HepG2 (cell line): ENCODE measurements around the gene HRCT1. TPM values are rescaled to one million over a fixed set of nuclear protein-coding genes. Genes with fewer than 3 reads are reported as not detected.

Source experiments
- ATAC-seq: fragments of 200-7000 bp; cut with Tn5 transposase; 3 replicates; pipeline ENCODE4 v1.9.1; 2020; ENCODE audit warnings: mild to moderate bottlenecking, moderate library complexity
- BruUV-seq: library from RNA; stranded (reverse); fragments of 400-500 nt; replicated peaks from 2 replicates; lab custom pipeline; 2021; lab: Mats Ljungman, UMichigan
- CTCF ChIA-PET: fragments of 300-600 bp; formaldehyde crosslinking; extraction: SDS; loops from one replicate; lab custom pipeline; 2021; ENCODE audit warnings: low total read pairs, inconsistent platforms, low intra/inter-chr PET ratio; lab: Yijun Ruan, JAX
- POLR2A ChIA-PET: fragments of 350-600 bp; sonication (Branson Sonifier 250); formaldehyde crosslinking; loops from one replicate; lab custom pipeline; 2020; ENCODE audit warnings: antibody characterized with exemption, inconsistent platforms; lab: Yijun Ruan, JAX
- DNase-seq: peaks from one replicate; pipeline ENCODE4 v3.0.0-alpha.2; 2015; ENCODE audit warnings: low spot score
- FAIRE-seq: peaks from 3 replicates; lab custom pipeline; 2011; peaks lifted over from hg19 to GRCh38; lab: Jason Lieb, UNC
- H2AFZ ChIP-seq: one replicate; pipeline ENCODE4 v1.6.1; 2011; ENCODE audit warnings: low read length, inconsistent platforms
- H3K27ac ChIP-seq: fragments of 300-600 bp; 3 replicates; pipeline ENCODE4 v1.8.0; 2011; ENCODE audit warnings: mixed run types, mild to moderate bottlenecking, mixed read lengths, low read length, inconsistent platforms; ENCODE audit not compliant: insufficient read depth; ENCODE audit errors: extremely low read length
- H3K27me3 ChIP-seq, 2 experiments: fragments of 200-600 bp in 1 of 2; 2 replicates in 1 of 2; 3 replicates in 1 of 2; pipeline versions ENCODE4 v1.6.0 to v1.8.0; 2011; ENCODE audit warnings: low read length in 2 of 2, mild to moderate bottlenecking in 2 of 2, moderate library complexity in 2 of 2, inconsistent platforms in 1 of 2; ENCODE audit not compliant: insufficient read depth in 2 of 2, control insufficient read depth in 1 of 2
- H3K36me3 ChIP-seq, 2 experiments: fragments of 200-600 bp in 1 of 2; replicated peaks in 1 of 2; 2 replicates in 1 of 2; 3 replicates in 1 of 2; pipeline versions ENCODE4 v1.5.1 to v1.8.0; 2011; ENCODE audit warnings: low read length in 2 of 2, inconsistent platforms in 1 of 2; ENCODE audit not compliant: insufficient read depth in 2 of 2, control insufficient read depth in 1 of 2
- H3K4me1 ChIP-seq: 2 replicates; pipeline ENCODE4 v1.5.1; 2012; ENCODE audit warnings: low read length, inconsistent platforms; ENCODE audit not compliant: insufficient read depth
- H3K4me2 ChIP-seq: 2 replicates; pipeline ENCODE4 v1.6.0; 2011; ENCODE audit warnings: low read depth, low read length, inconsistent platforms
- H3K4me3 ChIP-seq, 3 experiments: fragments of 200-600 bp in 1 of 3; sonication (generic), shearing (Covaris generic) in 1 of 3; replicated peaks in 1 of 3; 2 replicates each; pipeline ENCODE4 v1.5.1; 2011 to 2016; ENCODE audit warnings: low read length in 3 of 3, inconsistent platforms in 2 of 3, low read depth in 2 of 3, mild to moderate bottlenecking in 2 of 3, control low read depth in 1 of 3, mixed read lengths in 1 of 3; ENCODE audit not compliant: insufficient read depth in 1 of 3
- H3K79me2 ChIP-seq: one replicate; pipeline ENCODE4 v1.6.1; 2011; ENCODE audit warnings: low read length, inconsistent platforms; ENCODE audit not compliant: insufficient read depth
- H3K9ac ChIP-seq: 2 replicates; pipeline ENCODE4 v1.6.0; 2011; ENCODE audit warnings: mild to moderate bottlenecking, low read depth, low read length, inconsistent platforms; ENCODE audit not compliant: insufficient read depth
- H3K9me3 ChIP-seq: 2 replicates; pipeline ENCODE4 v1.5.1; 2012; ENCODE audit warnings: mild to moderate bottlenecking, low read length
- H4K20me1 ChIP-seq: 2 replicates; pipeline ENCODE4 v1.6.0; 2011; ENCODE audit warnings: inconsistent platforms, mild to moderate bottlenecking, low read length, moderate library complexity; ENCODE audit not compliant: insufficient read depth
- AKAP8 ChIP-seq: sonication (generic); formaldehyde crosslinking; IDR thresholded peaks from 2 replicates; pipeline ENCODE4 v1.5.1; 2020; ENCODE audit warnings: mild to moderate bottlenecking, missing genetic modification reagents
- CEBPB ChIP-seq: IDR thresholded peaks from 2 replicates; pipeline ENCODE4 v1.6.1; 2011; ENCODE audit warnings: low read depth, low read length, improper control_type of control experiment, borderline replicate concordance
- WIZ ChIP-seq: sonication (generic); formaldehyde crosslinking; IDR thresholded peaks from 2 replicates; pipeline ENCODE4 v1.5.1; 2020; ENCODE audit warnings: mild to moderate bottlenecking, missing genetic modification reagents
- WGBS: methylation state at CpG from one replicate; pipeline ENCODE4 v1.1.6; 2017; ENCODE audit warnings: low lambda C conversion rate; 5-methylcytosine and 5-hydroxymethylcytosine counted together
- in situ Hi-C: cut with HindIII; loops from 2 replicates; pipeline ENCODE4 v1.10.0; 2017; ENCODE audit warnings: low pct_unique_long_range_greater_than_20kb; ENCODE audit not compliant: extremely low pct_ligation_motif_present
- intact Hi-C: fragments of 100-400 bp; cut with micrococcal nuclease; formaldehyde crosslinking; loops from one replicate; pipeline ENCODE4 v1.10.0; 2022; ENCODE audit not compliant: unreplicated experiment
- polyA plus RNA-seq, 8 experiments: library from polyadenylated mRNA; depleted of rRNA in 3 of 8; stranded (reverse) in 7 of 8; unstranded in 1 of 8; fragments of >200 nt; fragmentation: Illumina TruSeq in 4 of 8; extraction: Trizol in 4 of 8; gene quantifications; 2 replicates each; pipeline versions ENCODE4 v1.2.1 to v1.2.3, GENCODE V29; 2011 to 2016; ENCODE audit warnings: low read depth in 4 of 8, missing spikeins in 1 of 8, mixed read lengths in 1 of 8; ENCODE audit not compliant: insufficient read depth in 1 of 8
- total RNA-seq, 5 experiments: library from RNA; depleted of rRNA; stranded (reverse); fragments of >200 nt; fragmentation: Illumina TruSeq; extraction: Trizol; gene quantifications; 2 replicates each; pipeline ENCODE4 v1.2.3, GENCODE V29; 2016; ENCODE audit warnings: low read depth in 1 of 5

The HRCT1 gene
- total and polyA plus RNA-seq, 2 of the 13 experiments (the other 11 are each of a cell fraction or from before 2014, with no cell fraction given) = 0.13 TPM; not detected in 1

GRCh38 chr9:35930521-35930920 is 24.5 kb downstream of the HRCT1 start:
- H3K27me3 ChIP-seq = no peaks in the 10 kb centered on the region
- ChIA-PET CTCF (no interaction called here), POLR2A (no interaction called here)
- H3K4me3 ChIP-seq = no peak overlapping the region
- in situ Hi-C loops (no loop called here), intact Hi-C loops (no loop called here)
- H2AFZ ChIP-seq = no peak overlapping the region
- H3K79me2 ChIP-seq = no peaks in the 10 kb centered on the region
- H3K4me2 ChIP-seq = no peak overlapping the region
- H3K4me1 ChIP-seq = peaks cover 7% of the 10 kb centered on the region
- TF ChIP-seq AKAP8 (CRISPR knock-in tag) = no peak
- TF ChIP-seq CEBPB = peak; percentile 29; the same call in 1 of the 2 replicates
- BruUV-seq = no TSS peak
- no peak for DNase-seq
- no peaks in the 10 kb centered on the region for H3K36me3 ChIP-seq
- H4K20me1 ChIP-seq = no peaks in the 10 kb centered on the region
- no peak for ATAC-seq
- no peak overlapping the region for H3K9ac ChIP-seq
- H3K27ac ChIP-seq = no peak overlapping the region
- no peak for FAIRE-seq
- no peaks in the 10 kb centered on the region for H3K9me3 ChIP-seq

GRCh38 chr9:35930989-35931388 is 25.0 kb downstream of the HRCT1 start:
- no peak for ATAC-seq
- Histone ChIP-seq H3K27ac (no peak overlapping the region), H3K79me2 (no peaks in the 10 kb centered on the region), H3K27me3 (no peaks in the 10 kb centered on the region), H3K4me2 (no peak overlapping the region), H3K4me3 (no peak overlapping the region), H3K9me3 (no peaks in the 10 kb centered on the region), H2AFZ (no peak overlapping the region), H3K4me1 (peaks cover 7% of the 10 kb centered on the region), H3K9ac (no peak overlapping the region), H4K20me1 (no peaks in the 10 kb centered on the region), H3K36me3 (no peaks in the 10 kb centered on the region)
- CTCF ChIA-PET = no interaction called here
- DNase-seq = no peak
- BruUV-seq = no TSS peak
- TF ChIP-seq WIZ (CRISPR knock-in tag) = no peak
- POLR2A ChIA-PET = no interaction called here
- FAIRE-seq = no peak
- in situ Hi-C loops = no loop called here
- intact Hi-C loops = no loop called here
- WGBS = 67% methylated on average over 3 of the region's 3 CpGs
